GM20000 (cell line): Measurements from ENCODE around the gene PLA2G4B.

ENCODE experiments used
- DNase-seq: peaks from one replicate; pipeline ENCODE4 v3.0.0; 2012; ENCODE audit warnings: low spot score
- TF ChIP-seq, protein P1 (sequence below): IDR thresholded peaks from 2 replicates; pipeline ENCODE4 v1.5.1; 2012; ENCODE audit warnings: mild to moderate bottlenecking, control low read depth; ENCODE audit errors: extremely low read depth, missing control alignments

PLA2G4B gene

DNA sequence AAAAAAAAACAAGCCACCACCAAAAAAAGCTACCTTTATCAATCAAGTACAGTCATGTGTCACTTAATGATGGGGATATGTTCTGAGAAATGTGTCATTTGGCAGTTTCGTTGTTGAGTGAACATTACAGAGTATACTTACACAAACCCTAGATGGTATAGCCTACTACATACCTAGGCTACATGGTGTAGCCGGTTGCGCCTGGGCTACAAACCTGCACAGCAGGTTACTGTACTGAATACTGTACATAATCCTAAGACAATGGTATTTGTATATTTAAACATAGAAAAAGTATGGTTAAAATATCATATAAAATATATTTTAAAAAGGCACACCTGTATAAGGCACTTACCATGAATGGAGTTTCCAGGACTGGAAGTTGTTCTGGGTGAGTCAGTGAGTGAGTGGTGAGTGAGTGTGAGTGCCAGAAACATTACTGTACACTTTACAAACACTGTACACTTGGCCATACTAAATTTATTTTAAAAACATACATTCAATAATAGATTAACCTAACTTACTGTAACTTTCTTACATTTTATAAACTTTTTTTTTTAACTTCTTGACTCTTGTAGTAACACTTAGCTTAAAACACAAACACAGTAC is 36.7 kb upstream of the PLA2G4B start:
- TF ChIP-seq, protein P1, sequence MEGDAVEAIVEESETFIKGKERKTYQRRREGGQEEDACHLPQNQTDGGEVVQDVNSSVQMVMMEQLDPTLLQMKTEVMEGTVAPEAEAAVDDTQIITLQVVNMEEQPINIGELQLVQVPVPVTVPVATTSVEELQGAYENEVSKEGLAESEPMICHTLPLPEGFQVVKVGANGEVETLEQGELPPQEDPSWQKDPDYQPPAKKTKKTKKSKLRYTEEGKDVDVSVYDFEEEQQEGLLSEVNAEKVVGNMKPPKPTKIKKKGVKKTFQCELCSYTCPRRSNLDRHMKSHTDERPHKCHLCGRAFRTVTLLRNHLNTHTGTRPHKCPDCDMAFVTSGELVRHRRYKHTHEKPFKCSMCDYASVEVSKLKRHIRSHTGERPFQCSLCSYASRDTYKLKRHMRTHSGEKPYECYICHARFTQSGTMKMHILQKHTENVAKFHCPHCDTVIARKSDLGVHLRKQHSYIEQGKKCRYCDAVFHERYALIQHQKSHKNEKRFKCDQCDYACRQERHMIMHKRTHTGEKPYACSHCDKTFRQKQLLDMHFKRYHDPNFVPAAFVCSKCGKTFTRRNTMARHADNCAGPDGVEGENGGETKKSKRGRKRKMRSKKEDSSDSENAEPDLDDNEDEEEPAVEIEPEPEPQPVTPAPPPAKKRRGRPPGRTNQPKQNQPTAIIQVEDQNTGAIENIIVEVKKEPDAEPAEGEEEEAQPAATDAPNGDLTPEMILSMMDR = no peak
- DNase-seq = no peak

DNA sequence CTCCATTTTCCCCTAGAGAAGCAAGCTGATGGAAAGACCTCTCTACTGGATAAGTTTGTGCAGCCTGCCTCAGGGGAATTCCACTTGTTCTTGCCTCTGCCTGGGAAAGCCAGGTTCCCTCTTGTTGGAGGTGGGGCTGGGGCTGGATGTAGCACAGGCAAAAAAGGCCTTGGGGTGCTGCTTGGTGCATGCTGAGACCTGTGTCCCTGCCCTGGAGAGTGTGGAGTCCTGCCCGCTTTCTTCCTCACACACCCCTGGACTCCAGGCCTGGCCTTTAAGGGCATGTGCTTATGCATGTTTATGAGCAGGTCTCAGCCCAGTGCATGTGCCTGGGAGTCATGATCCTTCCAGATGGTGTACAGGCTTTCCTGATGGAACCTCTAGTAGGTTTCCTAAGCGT is 34.3 kb upstream of the PLA2G4B start:
- no peak for DNase-seq
- TF ChIP-seq, protein P1 = no peak

DNA sequence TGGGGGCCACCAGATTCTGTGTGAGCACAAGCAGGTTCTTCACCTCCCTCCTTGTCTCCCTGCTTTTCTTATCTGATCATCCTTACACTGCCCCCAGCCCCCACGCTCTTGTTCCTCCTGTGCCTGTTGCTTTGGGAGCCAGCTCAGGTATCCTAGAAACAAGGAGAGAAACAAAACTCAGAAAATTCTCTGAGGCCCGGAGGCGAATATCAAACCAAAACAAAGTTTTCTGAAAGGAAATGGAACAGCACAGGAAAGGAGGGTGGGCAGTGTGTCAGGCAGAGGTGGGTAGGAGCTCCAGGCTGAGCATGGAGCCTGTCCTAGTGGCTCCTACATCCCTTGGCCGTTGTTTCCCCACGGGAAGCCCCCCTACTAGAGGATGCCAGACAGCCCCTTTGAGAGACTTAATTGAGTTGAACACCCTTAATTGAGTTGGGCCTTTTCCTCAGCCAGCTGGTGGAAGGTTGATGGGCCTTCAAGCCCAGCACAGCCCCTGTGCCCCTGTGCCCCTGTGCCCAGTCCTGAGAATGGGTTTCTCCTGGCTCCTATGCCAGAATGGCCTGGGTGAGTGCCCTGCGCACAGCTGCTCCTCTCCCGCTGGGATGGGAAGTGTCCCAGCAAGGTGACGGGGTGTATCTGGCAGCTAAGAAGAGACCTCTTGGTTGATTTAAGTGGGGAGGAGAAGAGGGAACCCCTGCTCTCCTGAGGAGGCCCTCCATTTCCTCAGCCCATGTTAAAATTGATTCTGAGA is 33.6 kb upstream of the PLA2G4B start:
- DNase-seq = no peak
- TF ChIP-seq, protein P1 = no peak

DNA sequence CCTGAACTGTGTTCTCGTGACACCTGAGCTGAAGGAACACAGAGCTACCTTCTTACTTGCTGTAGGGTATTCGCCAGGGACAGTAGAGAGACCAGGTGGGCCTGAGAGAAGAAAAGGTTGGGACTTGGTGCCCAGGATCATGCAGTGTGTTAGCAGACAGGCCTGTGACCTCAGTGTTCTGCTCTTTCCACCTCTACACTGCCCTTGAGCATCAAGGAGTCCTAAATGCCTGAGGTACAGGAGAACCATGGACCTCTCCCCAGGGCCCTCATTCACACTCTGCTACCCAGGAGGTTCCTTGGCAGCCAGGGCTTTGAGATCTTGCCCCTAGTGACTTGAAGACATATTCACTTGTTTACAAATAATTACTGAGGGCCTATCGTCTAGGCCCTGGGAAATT is 32.9 kb upstream of the PLA2G4B start:
- no peak for DNase-seq
- TF ChIP-seq, protein P1 = no peak

DNA sequence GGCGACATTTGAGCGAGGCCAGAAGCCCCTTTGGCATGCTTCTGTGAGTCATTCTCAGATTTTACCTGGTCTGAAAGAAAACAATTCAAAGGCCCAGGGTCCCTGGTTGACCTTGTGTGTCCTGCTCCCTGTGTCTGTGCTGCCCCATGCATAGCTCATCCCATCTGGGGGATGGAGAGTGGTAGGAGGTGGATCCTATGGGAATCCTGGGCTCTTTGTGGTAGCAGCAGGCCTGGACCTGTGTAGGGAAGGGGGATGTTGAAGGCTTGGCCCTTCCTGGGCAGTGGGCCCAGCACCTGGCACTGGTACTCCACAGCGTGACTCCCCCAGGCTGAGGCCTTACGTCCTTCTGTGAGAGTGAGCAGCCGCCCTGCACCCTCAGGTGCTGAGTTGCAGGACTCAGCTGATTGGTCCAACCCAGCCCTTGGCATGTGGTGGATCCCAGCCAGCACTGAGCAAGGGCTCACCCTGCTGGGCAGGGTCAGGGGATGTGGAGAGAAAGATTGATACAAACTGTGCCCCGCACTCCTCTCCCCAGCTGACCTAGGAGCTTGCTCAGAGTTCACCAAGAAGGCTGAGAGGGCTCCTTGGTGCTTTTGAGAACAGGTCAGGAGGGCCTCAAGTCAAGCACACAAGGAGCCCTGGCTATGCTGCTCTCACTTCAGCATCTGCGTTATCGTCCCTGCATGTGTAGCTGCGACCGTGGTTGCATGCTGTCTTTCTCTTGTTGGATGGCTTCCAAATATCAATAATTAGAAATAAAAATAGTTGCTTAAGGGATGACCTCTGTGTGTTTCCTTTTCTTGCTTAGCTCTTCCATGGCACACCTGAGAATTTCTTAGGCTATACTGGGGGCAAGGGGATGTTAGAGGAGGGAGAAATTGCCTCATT is 32.1 kb upstream of the PLA2G4B start:
- TF ChIP-seq, protein P1 = no peak
- DNase-seq = no peak

DNA sequence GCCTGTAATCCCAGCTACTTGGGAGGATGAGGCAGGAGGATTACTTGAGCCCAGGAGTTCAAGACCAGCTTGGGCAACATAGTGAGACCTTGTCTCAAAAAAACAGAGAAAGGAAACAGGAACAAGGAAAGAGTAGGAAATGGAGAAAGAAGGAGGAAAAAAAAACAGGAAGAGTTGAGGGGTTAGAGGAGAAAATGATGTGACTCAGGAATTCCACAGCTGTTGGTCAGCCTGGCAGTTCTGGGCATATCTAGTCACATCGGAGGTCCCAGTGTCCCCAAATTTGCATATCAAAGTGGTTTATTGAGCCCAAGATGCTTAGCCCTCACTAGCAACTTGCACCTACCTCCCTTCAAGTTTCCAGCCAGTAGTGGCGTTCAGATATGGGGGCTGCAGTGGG is 29.5 kb upstream of the PLA2G4B start:
- DNase-seq = no peak
- TF ChIP-seq, protein P1 = no peak
